Transverse colon (tissue), 4 donors: ENCODE results near the gene ACAD8.

Experiments used
- EP300 ChIP-seq: sonication (generic); formaldehyde crosslinking; IDR thresholded peaks from one replicate; pipeline ENCODE4 v1.6.1; 2017; ENCODE audit warnings: antibody characterized with exemption, low read depth
- POLR2A ChIP-seq: fragments of 450-650 bp; IDR thresholded peaks from one replicate; pipeline ENCODE4 v1.6.1; 2016; ENCODE audit warnings: antibody characterized with exemption, mild to moderate bottlenecking, moderate library complexity
- POLR2AphosphoS5 ChIP-seq, 3 donors: sonication (generic); formaldehyde crosslinking; IDR thresholded peaks; one replicate each; pipeline ENCODE4 v1.6.1; 2016; ENCODE audit warnings: antibody characterized with exemption in 3 of 3
- TF ChIP-seq, protein P1 (sequence below), 5 experiments: fragments of 200-600 bp in 3 of 5; fragments of 450-650 bp in 2 of 5; sonication (generic) in 3 of 5; IDR thresholded peaks; 1 replicate in 2 of 5; 2 replicates in 3 of 5; pipeline ENCODE4 v1.5.1; 2016 to 2017; ENCODE audit warnings: antibody characterized with exemption in 5 of 5, inconsistent platforms in 3 of 5, mild to moderate bottlenecking in 2 of 5, moderate library complexity in 1 of 5

GRCh38 chr11:134248910-134249480, 4.4 kb upstream of the ACAD8 start:
- TF ChIP-seq, protein P1, sequence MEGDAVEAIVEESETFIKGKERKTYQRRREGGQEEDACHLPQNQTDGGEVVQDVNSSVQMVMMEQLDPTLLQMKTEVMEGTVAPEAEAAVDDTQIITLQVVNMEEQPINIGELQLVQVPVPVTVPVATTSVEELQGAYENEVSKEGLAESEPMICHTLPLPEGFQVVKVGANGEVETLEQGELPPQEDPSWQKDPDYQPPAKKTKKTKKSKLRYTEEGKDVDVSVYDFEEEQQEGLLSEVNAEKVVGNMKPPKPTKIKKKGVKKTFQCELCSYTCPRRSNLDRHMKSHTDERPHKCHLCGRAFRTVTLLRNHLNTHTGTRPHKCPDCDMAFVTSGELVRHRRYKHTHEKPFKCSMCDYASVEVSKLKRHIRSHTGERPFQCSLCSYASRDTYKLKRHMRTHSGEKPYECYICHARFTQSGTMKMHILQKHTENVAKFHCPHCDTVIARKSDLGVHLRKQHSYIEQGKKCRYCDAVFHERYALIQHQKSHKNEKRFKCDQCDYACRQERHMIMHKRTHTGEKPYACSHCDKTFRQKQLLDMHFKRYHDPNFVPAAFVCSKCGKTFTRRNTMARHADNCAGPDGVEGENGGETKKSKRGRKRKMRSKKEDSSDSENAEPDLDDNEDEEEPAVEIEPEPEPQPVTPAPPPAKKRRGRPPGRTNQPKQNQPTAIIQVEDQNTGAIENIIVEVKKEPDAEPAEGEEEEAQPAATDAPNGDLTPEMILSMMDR (IDR thresholded peaks at IDR 0.05), result no peak
- TF ChIP-seq POLR2AphosphoS5 (IDR thresholded peaks at IDR 0.05) (no peak), EP300 (no peak), POLR2A (no peak)
